Left renal pelvis (tissue), 4 donors: Measurements from ENCODE around the gene BMERB1. TPM values are rescaled to one million over a fixed set of nuclear protein-coding genes. Genes with fewer than 3 reads are reported as not detected.

ENCODE experiments used
- DNase-seq, 4 donors: peaks; one replicate each; pipeline ENCODE4 v3.0.0-alpha.2; 2013; ENCODE audit warnings: low read depth in 4 of 4, low spot score in 3 of 4
- polyA plus RNA-seq, 4 donors: library from polyadenylated mRNA; unstranded; fragments of 120-200 nt; gene quantifications; one replicate each; pipeline ENCODE4 v1.2.1, GENCODE V29; 2013; ENCODE audit not compliant: insufficient read length in 4 of 4

BMERB1 gene
- polyA plus RNA-seq, 4 donors: 37.0 to 47.9 (median 45.9) TPM

- no peak for DNase-seq
Observed at GRCh38 chr16:15493466-15494180, 59.2 kb downstream of the BMERB1 start.

GRCh38 chr16:15494236-15494635 is 59.8 kb downstream of the BMERB1 start:
- DNase-seq: no peak

GRCh38 chr16:15495898-15496297 is 61.5 kb downstream of the BMERB1 start:
- no peak for DNase-seq

- no peak for DNase-seq
Observed at GRCh38 chr16:15498427-15499175, 64.2 kb downstream of the BMERB1 start.

- no peak for DNase-seq
Observed at GRCh38 chr16:15502041-15502725, 67.8 kb downstream of the BMERB1 start.

GRCh38 chr16:15506441-15506840 is 72.1 kb downstream of the BMERB1 start:
- DNase-seq: no peak

GRCh38 chr16:15507301-15507958 is 73.0 kb downstream of the BMERB1 start:
- no peak for DNase-seq

GRCh38 chr16:15507959-15508627 is 73.7 kb downstream of the BMERB1 start:
- no peak for DNase-seq

- DNase-seq: no peak
Observed at GRCh38 chr16:15509051-15509592, 74.7 kb downstream of the BMERB1 start.

- DNase-seq: no peak
Observed at GRCh38 chr16:15509593-15510535, 75.5 kb downstream of the BMERB1 start.

GRCh38 chr16:15510992-15511391 is 76.6 kb downstream of the BMERB1 start:
- no peak for DNase-seq

- DNase-seq: no peak
Observed at GRCh38 chr16:15511759-15512487, 77.5 kb downstream of the BMERB1 start.

- no peak for DNase-seq
Observed at GRCh38 chr16:15513156-15513555, 78.8 kb downstream of the BMERB1 start.

GRCh38 chr16:15515992-15516391 is 81.6 kb downstream of the BMERB1 start:
- no peak for DNase-seq

GRCh38 chr16:15516609-15517008 is 82.2 kb downstream of the BMERB1 start:
- no peak for DNase-seq

- DNase-seq: no peak
Observed at GRCh38 chr16:15517743-15518377, 83.5 kb downstream of the BMERB1 start.

GRCh38 chr16:15518381-15519351 is 84.3 kb downstream of the BMERB1 start:
- DNase-seq: no peak
